Loucy (cell line): Measurements from ENCODE around the gene ZC3HAV1.

Source experiments
- H2AFZ ChIP-seq: fragments of 200-600 bp; sonication (generic); 2 replicates; pipeline ENCODE4 v1.6.0; 2016; ENCODE audit warnings: antibody characterized with exemption, mild to moderate bottlenecking, low read length, moderate library complexity
- H3F3A ChIP-seq: fragments of 200-600 bp; 2 replicates; pipeline ENCODE4 v1.6.0; 2016; ENCODE audit warnings: antibody characterized with exemption, low read depth, mild to moderate bottlenecking
- H3K27me3 ChIP-seq: fragments of 200-600 bp; sonication (generic); 2 replicates; pipeline ENCODE4 v1.6.1; 2014; ENCODE audit warnings: low read length, mild to moderate bottlenecking; ENCODE audit not compliant: insufficient read depth, poor library complexity, severe bottlenecking
- H3K36me3 ChIP-seq: fragments of 200-600 bp; sonication (generic); 2 replicates; pipeline ENCODE4 v1.6.1; 2016; ENCODE audit warnings: low read length; ENCODE audit not compliant: insufficient read depth
- H3K4me1 ChIP-seq: fragments of 200-600 bp; sonication (generic); 2 replicates; pipeline ENCODE4 v1.5.1; 2014; ENCODE audit warnings: low read length, mild to moderate bottlenecking; ENCODE audit not compliant: insufficient read depth, poor library complexity, severe bottlenecking
- H3K4me2 ChIP-seq: fragments of 200-600 bp; sonication (generic); 2 replicates; pipeline ENCODE4 v1.6.0; 2014; ENCODE audit warnings: antibody characterized with exemption, low read length, low read depth, mild to moderate bottlenecking; ENCODE audit not compliant: poor library complexity, severe bottlenecking
- H3K4me3 ChIP-seq: fragments of 200-600 bp; sonication (generic); 2 replicates; pipeline ENCODE4 v1.5.1; 2014; ENCODE audit warnings: low read length, mild to moderate bottlenecking, mixed read lengths; ENCODE audit not compliant: poor library complexity, severe bottlenecking
- H3K79me2 ChIP-seq: fragments of 200-600 bp; sonication (generic); 2 replicates; pipeline ENCODE4 v1.6.1; 2014; ENCODE audit warnings: low read length; ENCODE audit not compliant: insufficient read depth
- H3K9ac ChIP-seq: fragments of 200-600 bp; sonication (generic); 2 replicates; pipeline ENCODE4 v1.6.0; 2014; ENCODE audit warnings: mild to moderate bottlenecking, low read depth, low read length, moderate library complexity; ENCODE audit not compliant: poor library complexity, severe bottlenecking
- H3K9me2 ChIP-seq: fragments of 200-600 bp; sonication (generic); replicated peaks from 2 replicates; pipeline ENCODE4 v1.6.1; 2016; ENCODE audit warnings: low read depth, low read length, mixed read lengths
- H3K9me3 ChIP-seq: fragments of 200-600 bp; sonication (generic); 2 replicates; pipeline ENCODE4 v1.6.1; 2014; ENCODE audit warnings: mild to moderate bottlenecking, antibody characterized with exemption, low read length, low read depth; ENCODE audit not compliant: insufficient read depth
- H4K20me1 ChIP-seq: fragments of 200-600 bp; sonication (generic); 2 replicates; pipeline ENCODE4 v1.6.0; 2014; ENCODE audit warnings: antibody characterized with exemption, low read length, mild to moderate bottlenecking; ENCODE audit not compliant: insufficient read depth, poor library complexity, severe bottlenecking
- EZH2phosphoT487 ChIP-seq: fragments of 200-600 bp; IDR thresholded peaks from 2 replicates; pipeline ENCODE4 v1.6.1; 2018; ENCODE audit warnings: antibody characterized with exemption, mild to moderate bottlenecking, moderate library complexity, borderline replicate concordance
- TF ChIP-seq, protein P1 (sequence below): fragments of 200-600 bp; sonication (generic); conservative IDR thresholded peaks from 2 replicates; pipeline ENCODE4 v1.5.1; 2014; ENCODE audit warnings: mild to moderate bottlenecking, antibody characterized with exemption, low read length

Gene ZC3HAV1

DNA sequence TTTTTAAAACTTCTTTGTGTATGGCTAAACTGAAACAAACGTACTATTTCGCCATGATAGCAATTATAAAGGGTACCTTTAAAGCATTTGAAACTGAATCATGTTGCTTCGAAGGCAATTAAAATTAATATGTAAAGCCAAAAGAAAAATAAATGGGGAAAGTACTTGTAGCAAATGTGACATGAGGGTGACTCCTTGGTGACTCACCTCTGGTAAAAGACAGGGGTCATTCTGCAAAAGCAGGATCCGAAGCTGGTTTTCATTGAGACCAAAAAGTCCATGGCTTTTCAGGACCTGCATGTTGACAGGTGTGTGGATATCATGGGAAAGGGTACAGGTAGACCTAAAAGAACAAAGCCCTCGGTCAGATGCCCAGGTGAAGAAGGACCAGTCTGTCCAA lies 75.2 kb downstream of the ZC3HAV1 start:
- Histone ChIP-seq H3K79me2 (peaks cover 52% of the 10 kb centered on the region), H2AFZ (no peak overlapping the region), H3K27me3 (no peaks in the 10 kb centered on the region), H3K36me3 (peaks cover 2% of the 10 kb centered on the region; the same call in 1 of the 2 replicates), H3K9me2 (no peaks in the 10 kb centered on the region), H3K9me3 (no peaks in the 10 kb centered on the region), H3F3A (no peaks in the 10 kb centered on the region), H3K9ac (peak overlapping the region; percentile 84), H3K4me3 (peak overlapping the region; percentile 85), H4K20me1 (peaks cover 12% of the 10 kb centered on the region), H3K4me2 (peak overlapping the region; percentile 89), H3K4me1 (peaks cover 27% of the 10 kb centered on the region)
- TF ChIP-seq, protein P1, sequence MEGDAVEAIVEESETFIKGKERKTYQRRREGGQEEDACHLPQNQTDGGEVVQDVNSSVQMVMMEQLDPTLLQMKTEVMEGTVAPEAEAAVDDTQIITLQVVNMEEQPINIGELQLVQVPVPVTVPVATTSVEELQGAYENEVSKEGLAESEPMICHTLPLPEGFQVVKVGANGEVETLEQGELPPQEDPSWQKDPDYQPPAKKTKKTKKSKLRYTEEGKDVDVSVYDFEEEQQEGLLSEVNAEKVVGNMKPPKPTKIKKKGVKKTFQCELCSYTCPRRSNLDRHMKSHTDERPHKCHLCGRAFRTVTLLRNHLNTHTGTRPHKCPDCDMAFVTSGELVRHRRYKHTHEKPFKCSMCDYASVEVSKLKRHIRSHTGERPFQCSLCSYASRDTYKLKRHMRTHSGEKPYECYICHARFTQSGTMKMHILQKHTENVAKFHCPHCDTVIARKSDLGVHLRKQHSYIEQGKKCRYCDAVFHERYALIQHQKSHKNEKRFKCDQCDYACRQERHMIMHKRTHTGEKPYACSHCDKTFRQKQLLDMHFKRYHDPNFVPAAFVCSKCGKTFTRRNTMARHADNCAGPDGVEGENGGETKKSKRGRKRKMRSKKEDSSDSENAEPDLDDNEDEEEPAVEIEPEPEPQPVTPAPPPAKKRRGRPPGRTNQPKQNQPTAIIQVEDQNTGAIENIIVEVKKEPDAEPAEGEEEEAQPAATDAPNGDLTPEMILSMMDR = no peak
- no peak for TF ChIP-seq EZH2phosphoT487

DNA sequence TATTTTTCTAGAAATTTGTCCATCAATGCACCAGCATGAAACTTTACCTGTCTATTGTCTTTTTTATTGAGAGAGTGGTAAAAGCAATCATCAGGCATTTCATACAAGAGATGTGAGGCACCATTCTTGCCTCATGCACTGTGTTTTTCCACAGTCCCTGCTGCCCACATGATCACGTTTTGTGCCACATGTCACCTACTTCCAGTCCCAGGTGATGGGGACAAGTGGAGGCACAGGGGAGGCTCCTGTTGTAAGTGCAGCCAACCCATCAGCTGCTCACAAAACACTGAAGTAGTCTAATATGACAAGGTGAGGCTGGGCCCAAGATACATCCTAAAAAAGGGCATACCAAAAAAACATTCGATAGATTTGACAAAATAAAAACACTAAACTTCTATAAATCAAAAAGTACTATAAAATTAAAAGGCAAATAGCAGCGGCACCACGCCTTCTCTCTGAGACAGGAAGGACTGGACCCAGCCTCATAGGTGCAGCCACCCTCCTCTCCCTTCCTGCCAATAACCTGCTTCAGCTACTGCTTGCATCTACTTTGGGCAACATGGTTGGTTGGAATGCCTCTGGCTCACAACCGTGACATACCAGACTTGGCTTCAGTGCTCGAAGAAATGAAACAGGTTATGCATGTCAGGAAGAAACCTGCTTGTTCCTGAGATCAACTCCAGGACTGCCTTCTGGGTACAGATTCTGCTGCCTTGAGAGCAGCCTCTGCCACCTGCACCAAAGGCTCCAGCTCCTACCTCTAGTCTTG lies 76.0 kb downstream of the ZC3HAV1 start:
- H3K4me3 ChIP-seq = peak overlapping the region; percentile 85
- peaks cover 7% of the 10 kb centered on the region; the same call in 1 of the 2 replicates for H3K36me3 ChIP-seq
- H2AFZ ChIP-seq = no peak overlapping the region

DNA sequence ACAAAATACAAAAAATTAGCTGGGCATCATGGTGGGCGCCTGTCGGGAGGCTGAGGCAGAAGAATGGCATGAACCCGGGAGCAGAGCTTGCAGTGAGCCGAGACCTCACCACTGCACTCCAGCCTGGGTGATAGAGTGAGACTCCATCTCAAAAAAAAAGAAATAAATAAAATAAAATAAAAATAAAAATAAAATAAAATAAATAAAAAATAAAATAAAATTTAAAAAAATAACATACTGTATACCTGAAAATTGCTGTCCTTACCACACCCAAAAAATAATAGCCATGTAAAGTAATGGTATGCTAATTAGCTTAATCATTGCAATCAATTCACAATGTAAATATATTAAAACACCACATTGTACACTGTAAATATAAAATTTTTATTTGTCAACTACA lies 77.0 kb downstream of the ZC3HAV1 start:
- no peaks in the 10 kb centered on the region for H3K9me2 ChIP-seq
- H3F3A ChIP-seq = no peaks in the 10 kb centered on the region
- H3K4me2 ChIP-seq = peak overlapping the region; percentile 89
- H3K79me2 ChIP-seq = peaks cover 52% of the 10 kb centered on the region
- H3K9ac ChIP-seq = no peak overlapping the region
- no peaks in the 10 kb centered on the region for H3K27me3 ChIP-seq
- H3K9me3 ChIP-seq = no peaks in the 10 kb centered on the region
- H3K4me3 ChIP-seq = peak overlapping the region; percentile 85
- no peak overlapping the region for H2AFZ ChIP-seq
- peaks cover 11% of the 10 kb centered on the region; the same call in 1 of the 2 replicates for H3K36me3 ChIP-seq
- H4K20me1 ChIP-seq = peaks cover 12% of the 10 kb centered on the region
- TF ChIP-seq, protein P1 = no peak
- TF ChIP-seq EZH2phosphoT487 = no peak
- peaks cover 27% of the 10 kb centered on the region for H3K4me1 ChIP-seq

More for the DNA sequence above, 76.0 kb downstream of the ZC3HAV1 start:
- Histone ChIP-seq H3K4me2 (peak overlapping the region; percentile 89), H3K79me2 (peaks cover 52% of the 10 kb centered on the region), H3K27me3 (no peaks in the 10 kb centered on the region), H3K9ac (peak overlapping the region; percentile 84), H3F3A (no peaks in the 10 kb centered on the region), H3K9me2 (no peaks in the 10 kb centered on the region), H4K20me1 (peaks cover 12% of the 10 kb centered on the region), H3K9me3 (no peaks in the 10 kb centered on the region), H3K4me1 (peaks cover 27% of the 10 kb centered on the region)
- no peak for TF ChIP-seq EZH2phosphoT487
- TF ChIP-seq, protein P1 = no peak
